NCI-H2171 treated with DMSO at 0.1 percent for 48 hours (cell line): ENCODE measurements around the gene PAAF1.
A peak's percentile ranks its signal among the peaks of the same experiment; 100 is the strongest.

Experiments
- DNase-seq: peaks from one replicate; lab custom pipeline; 2025; lab: John Stamatoyannopoulos, UW

Gene PAAF1, protein sequence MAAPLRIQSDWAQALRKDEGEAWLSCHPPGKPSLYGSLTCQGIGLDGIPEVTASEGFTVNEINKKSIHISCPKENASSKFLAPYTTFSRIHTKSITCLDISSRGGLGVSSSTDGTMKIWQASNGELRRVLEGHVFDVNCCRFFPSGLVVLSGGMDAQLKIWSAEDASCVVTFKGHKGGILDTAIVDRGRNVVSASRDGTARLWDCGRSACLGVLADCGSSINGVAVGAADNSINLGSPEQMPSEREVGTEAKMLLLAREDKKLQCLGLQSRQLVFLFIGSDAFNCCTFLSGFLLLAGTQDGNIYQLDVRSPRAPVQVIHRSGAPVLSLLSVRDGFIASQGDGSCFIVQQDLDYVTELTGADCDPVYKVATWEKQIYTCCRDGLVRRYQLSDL

DNA sequence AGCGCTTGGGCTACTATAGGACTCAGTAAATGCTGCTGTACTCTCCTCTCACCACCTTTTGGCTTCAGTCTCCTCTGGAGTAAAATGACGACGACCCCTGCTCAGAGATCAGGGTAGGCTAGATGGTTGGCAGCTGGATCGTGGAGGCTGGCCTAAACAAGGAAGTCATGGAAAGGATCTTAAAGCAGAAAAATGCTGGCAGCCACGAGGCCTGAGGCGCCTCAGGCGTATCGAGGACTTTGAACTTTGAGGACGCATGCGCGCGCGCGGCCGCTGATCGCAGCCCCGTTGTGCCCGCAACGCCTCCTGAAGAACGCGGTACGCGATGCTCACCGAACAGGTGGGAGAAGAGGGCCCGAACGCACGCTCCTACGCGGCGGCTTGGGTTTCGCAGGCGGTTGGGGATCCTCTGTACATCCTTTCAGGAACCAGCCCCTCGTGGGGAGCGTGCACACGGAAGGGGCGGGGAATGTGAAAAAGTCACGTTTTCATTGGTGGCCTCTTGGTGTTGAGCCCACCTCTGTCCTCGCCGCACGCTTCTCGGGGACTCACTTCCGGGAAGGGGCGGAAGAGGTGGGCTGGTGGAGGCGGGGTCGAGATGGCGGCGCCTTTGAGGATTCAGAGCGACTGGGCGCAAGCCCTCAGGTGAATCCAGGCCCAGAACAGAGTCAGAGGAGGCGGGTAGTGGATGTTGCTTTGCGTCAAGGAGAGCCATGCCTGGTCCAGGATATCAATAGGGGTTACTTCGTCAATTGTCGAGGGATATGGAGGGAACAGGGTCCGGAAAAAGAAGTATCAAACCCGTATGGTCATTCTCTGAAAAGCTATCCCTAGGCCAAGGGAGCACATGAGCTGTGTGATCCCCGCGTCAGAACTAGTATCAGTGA, at the start of gene PAAF1, which contains the start of gene COA4:
TSS of gene PAAF1 (plus strand) at position 576 of the 887 bp plus-strand sequence. CDS start at position 599, 23 bp downstream.
TSS of gene COA4 (minus strand) at position 423 of the 887 bp plus-strand sequence. CDS start 3,468 bp downstream, outside the sequence.
- DNase-seq = peak; percentile 99

DNA sequence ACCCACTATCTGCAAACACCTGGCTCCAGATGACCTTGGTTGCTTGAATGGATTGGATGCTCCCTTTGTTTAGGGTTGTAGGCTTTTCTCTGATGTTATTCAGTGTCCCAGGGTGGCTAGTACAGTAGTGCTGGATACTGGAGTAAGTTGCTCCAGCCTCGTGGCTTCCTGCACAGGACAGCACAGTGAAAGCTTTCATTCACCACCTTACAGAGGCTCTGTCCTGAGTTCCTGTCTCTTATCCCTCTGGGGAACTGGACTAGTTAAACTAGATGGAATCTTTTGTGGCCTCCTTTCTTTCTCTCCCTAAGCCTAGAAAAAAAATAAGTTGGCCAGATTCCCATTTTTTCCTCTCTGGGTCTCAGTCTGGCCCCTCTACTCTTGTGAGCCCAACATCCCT, 46.5 kb upstream of the PAAF1 start:
- DNase-seq = no peak

- DNase-seq = no peak
These were observed 43.7 kb upstream of the PAAF1 start for GRCh38 chr11:73833067-73833466.

DNA sequence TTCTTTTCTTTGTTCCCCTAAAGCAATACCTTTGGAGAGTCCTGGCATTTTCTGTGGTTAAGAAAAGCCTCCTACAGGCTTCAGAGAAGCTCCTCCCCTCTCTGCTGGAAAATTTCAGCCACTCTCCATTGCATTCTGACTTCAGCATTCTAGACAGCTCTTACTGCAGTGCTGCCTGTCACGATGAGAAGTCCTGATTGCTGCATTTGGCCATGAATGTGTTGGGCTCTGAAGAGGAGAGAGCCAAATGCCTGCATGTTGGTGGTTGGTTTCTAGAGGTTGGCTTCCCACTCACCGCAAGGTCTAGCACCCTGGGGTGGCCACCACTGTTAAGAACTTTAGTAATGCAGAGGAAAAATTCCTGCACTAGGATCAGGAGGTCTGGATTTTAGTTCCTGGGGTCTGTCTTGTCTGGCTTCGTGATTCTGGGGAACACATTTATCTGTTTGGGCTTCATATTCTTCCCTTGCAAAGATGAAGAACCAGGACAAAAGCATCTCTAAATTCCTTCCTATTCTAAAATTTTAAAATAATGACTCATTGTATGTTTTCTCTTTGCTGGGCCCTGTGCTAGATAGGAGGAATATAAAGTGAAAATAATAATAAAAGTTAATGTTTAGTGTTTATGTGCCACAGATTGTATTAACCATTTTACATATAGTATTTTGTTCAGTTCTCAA, 38.2 kb upstream of the PAAF1 start:
- no peak for DNase-seq

GRCh38 chr11:73839123-73839457, 37.7 kb upstream of the PAAF1 start:
- no peak for DNase-seq

DNA sequence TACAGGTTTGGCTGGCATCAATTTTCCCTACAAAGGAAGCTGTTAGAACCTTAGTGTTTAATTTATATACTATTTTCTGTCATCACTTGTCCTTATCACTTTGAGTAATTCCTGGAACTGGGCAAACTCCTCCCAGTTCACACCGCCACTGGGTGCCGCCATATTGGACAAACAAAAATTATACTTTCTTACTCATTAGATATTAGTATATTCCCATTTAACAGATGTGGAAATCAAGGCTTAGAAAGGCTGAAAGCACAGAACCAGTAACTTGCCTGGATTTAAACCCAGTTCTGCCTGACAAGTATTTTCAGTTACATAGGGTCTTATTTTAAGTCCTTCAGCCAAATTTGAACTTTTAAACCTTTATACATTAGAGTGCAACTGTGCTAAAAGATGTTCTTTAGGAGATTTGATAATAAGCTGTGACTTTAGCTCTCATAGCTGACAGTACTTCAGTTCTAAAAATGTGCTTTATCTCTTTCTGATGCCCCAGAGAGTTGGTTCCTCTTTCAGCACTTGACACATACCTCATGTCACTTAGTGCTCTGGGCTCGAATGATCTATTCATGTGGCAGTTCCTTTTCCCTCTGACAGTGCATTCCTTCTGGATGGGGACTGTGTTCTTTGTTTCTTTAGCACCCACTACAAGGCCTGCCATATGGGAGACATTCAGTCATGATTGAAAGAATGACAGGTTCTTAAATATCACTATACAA, 25.6 kb upstream of the PAAF1 start:
- no peak for DNase-seq

DNA sequence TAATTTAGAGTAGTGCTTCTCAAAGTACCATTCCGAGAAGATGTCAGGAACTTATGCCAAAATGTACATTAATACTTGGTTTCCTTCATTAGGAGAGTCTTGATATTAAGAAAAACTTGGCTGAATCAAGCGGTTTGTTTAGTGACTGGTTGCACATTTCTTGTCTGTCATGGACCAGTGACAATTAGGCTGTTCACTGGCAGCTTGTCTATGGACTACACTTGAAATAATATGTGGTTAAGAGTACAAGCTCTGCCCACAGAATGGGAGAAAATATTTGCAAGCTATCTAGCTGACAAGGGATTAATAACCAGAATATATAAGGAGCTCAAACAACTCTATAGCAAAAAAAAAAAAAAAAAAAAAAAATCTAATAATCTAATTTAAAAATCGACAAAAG, 24.8 kb upstream of the PAAF1 start:
- DNase-seq = no peak

- DNase-seq = no peak
These were observed 22.1 kb upstream of the PAAF1 start for GRCh38 chr11:73854680-73855079.

DNA sequence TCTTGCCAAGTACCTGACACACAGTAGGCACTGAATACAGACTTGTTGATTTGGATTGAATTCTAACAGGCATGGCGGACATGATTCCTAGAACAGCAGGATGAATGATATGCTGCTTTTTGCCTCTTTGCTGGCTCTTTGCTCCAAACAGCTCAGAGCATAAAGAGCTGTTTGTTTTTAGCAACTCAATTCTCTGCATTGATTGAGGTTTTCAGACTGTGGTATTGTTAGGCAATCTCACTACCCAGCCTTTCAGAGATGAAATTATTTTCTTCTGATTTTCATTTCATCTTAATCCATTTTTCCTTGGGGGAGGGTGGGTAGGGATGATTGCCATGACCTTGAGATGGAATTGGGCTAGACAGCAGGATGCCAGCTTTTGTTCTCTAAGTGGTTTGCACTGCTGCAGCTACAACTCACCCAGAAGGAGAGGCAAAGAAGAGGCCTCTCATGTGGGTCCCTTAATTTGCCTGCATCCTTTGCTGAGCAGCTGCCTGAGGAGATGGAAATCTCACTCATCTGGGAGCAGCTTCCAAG, 20.7 kb upstream of the PAAF1 start:
- DNase-seq = no peak

GRCh38 chr11:73859671-73860070, 17.1 kb upstream of the PAAF1 start:
- no peak for DNase-seq

- no peak for DNase-seq
These were observed 16.6 kb upstream of the PAAF1 start for GRCh38 chr11:73860202-73860601.

DNA sequence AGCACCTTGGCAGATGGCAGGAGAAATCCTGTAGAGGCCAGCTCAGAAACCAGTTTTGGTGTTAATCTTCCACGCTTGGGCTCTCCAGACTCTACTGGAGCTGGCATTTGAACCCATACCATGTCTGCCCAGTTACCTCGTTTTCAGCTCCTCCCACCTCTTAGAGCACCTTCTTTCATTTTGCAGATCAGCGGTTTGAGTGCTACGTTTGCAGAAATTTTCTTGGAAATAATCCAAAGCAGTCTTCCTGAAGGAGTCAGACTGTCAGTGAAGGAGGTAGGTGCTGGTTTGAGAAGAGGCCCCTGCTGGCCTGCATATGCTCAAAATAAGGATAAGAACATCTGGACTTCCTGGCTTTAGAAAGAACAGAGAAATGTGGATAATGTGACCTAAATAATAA, 13.8 kb upstream of the PAAF1 start:
- DNase-seq = no peak

DNA sequence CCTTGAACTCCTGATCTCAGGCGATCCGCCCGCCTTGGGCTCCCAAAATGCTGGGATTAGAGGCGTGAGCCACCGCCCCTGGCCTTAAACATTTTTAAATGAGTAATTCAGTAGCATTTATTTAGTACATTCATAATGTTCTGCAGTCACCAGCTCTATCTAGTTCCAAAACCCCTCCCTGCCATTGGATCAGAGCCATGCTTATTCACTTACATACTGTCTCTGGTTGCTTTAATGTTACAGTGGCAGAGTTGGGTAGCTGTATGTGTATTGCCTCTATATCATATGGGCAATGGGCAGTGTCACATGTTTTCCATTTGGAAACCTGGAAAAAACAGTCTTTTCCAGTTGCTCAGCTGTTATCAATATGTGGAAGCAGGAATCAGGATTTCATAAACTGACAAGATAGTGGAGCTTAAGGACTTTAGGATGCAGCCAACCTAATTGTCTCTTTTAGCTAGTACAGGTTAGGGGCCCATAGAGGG, 10.7 kb upstream of the PAAF1 start:
- DNase-seq = no peak

DNA sequence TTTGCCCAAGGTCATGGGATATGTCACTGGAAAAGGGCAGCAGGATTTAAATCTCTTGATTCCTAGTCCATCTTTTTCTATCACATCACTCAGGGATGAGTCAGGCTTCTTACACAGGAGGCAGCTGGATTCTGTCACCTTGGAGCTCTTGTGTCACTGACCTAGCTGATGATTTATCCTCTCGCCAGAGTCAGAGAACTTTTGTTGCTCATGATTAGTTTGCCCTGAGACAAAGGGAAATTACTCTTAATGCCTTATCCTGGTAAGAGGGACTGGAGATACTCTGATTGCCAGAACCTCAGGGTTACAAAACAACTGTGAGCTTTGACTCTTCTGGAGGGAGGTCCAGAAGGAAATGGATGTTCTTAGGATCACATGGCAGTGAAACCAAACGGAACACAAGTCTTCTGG, 10.2 kb upstream of the PAAF1 start:
- no peak for DNase-seq

- no peak for DNase-seq
These were observed 7.4 kb upstream of the PAAF1 start for GRCh38 chr11:73869332-73869949.

GRCh38 chr11:73870261-73870660, 6.5 kb upstream of the PAAF1 start:
- DNase-seq = no peak

- no peak for DNase-seq
These were observed 3.9 kb upstream of the PAAF1 start for GRCh38 chr11:73872749-73873357.

DNA sequence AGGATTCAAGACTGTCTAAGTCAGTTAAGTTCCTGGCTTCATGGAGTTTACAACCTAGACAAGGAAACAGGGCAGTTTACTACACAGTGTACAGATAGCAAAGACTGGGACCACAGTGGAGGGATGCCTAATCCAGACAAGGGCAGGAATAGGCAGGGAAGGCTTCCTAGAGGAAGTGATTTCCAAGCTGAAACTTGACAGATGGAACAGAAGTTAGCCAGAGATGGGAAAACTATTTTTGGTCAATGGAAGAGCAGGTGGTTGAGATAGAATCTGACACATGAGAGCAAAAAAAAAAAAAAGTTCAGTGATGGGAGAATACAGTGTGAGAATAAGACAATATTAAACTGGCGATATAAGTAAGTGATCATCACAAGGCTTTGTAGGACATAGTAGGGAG, 1.4 kb upstream of the PAAF1 start:
- DNase-seq = peak; percentile 55

DNA sequence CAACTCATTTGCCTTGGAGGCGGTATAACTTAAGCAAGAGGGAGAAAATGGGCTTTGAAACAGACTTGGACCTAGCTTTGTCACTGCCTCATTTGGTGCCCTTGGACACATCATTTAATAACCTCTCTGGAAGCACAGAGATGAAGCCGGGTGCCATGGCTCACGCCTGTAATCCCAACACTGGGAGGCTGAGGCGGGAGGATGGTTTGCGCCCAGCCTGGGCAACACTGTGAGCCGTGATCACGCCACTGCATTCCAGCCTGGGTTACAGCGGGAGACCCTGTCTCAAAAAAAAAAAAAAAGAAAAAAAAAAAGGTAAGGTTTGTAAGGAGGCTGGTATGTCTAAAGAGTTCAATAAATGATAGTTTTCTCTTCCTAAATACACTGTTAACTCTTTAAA, 959 bp upstream of the PAAF1 start:
- peak; percentile 40 for DNase-seq

DNA sequence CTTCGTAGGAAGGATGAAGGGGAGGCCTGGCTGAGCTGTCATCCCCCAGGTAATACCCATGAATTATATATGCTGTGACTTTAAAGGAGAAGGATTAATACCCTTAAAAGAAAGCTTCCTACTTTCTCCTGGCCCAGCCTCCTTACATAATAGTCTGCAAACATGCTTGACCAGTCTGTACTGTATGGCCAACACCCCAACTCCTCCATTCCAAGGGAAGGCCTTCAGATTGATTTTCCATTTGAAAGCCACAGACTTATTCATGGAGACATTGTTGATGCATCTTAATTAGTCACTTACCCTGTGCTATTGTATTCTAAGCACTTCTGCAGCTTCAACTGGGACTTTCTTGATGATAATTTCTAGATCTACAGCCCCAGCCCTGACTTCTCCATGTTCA, 2.0 kb downstream of the PAAF1 start:
- DNase-seq = no peak

DNA sequence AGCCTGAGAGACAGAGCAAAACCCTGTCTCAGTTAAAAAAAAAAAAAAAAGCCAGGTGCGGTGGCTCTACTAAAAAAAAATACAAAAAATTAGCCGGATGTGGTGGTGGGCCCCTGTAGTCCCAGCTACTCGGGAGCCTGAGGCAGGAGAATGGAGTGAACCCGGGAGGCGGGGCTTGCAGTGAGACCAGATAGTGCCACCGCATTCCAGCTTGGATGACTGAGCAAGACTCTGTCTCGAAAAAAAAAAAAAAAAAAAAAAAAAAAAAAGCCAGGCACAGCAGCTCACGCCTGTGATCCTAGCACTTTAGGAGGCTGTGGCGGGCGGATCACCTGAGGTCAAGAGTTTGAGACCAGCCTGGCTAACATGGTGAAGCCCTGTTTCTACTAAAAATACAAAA, 3.6 kb downstream of the PAAF1 start:
- peak; percentile 82 for DNase-seq
